Mesendoderm (in vitro differentiated cells): ENCODE measurements around the gene C2orf68.
"Not testable (repeated sequence)": the region's sequence is repeated elsewhere in the genome, so short reads cannot be mapped to it uniquely, and the experiment has no call there.

ENCODE experiments used
- DNase-seq: peaks from one replicate; pipeline ENCODE4 v3.0.0; 2013
- H2AK5ac ChIP-seq: 2 replicates; pipeline ENCODE4 v1.6.1; 2013; ENCODE audit warnings: low read length, inconsistent platforms
- H2BK120ac ChIP-seq: 2 replicates; pipeline ENCODE4 v1.6.1; 2013; ENCODE audit warnings: low read depth, mild to moderate bottlenecking, low read length, moderate library complexity, mixed read lengths
- H2BK15ac ChIP-seq: replicated peaks from 2 replicates; pipeline ENCODE4 v1.6.1; 2013; ENCODE audit warnings: low read depth, mild to moderate bottlenecking, moderate library complexity
- H2BK5ac ChIP-seq: 2 replicates; pipeline ENCODE4 v1.6.1; 2013; ENCODE audit warnings: low read length, inconsistent platforms
- H3K18ac ChIP-seq: 2 replicates; pipeline ENCODE4 v1.6.1; 2013; ENCODE audit warnings: mild to moderate bottlenecking, low read length, mixed read lengths
- H3K23ac ChIP-seq: one replicate; pipeline ENCODE4 v1.6.1; 2013; ENCODE audit warnings: low read length
- H3K27ac ChIP-seq: 2 replicates; pipeline ENCODE4 v1.5.1; 2013; ENCODE audit warnings: low read depth, mild to moderate bottlenecking, inconsistent platforms, low read length, moderate library complexity
- H3K27me3 ChIP-seq: 2 replicates; pipeline ENCODE4 v1.6.1; 2013; ENCODE audit warnings: low read length, control low read depth, mild to moderate bottlenecking, inconsistent platforms; ENCODE audit not compliant: insufficient read depth, poor library complexity
- H3K36me3 ChIP-seq: 2 replicates; pipeline ENCODE4 v1.6.1; 2013; ENCODE audit warnings: low read length, inconsistent platforms; ENCODE audit not compliant: control insufficient read depth, insufficient read depth
- H3K4ac ChIP-seq: one replicate; pipeline ENCODE4 v1.6.1; 2013; ENCODE audit warnings: low read depth, mild to moderate bottlenecking, low read length, moderate library complexity
- H3K4me1 ChIP-seq: 2 replicates; pipeline ENCODE4 v1.6.1; 2013; ENCODE audit warnings: low read depth, low read length, inconsistent platforms; ENCODE audit not compliant: control insufficient read depth
- H3K4me2 ChIP-seq: 2 replicates; pipeline ENCODE4 v1.6.1; 2013; ENCODE audit warnings: low read length
- H3K4me3 ChIP-seq: 2 replicates; pipeline ENCODE4 v1.5.1; 2013; ENCODE audit warnings: mild to moderate bottlenecking, low read length
- H3K56ac ChIP-seq: one replicate; pipeline ENCODE4 v1.6.1; 2013; ENCODE audit warnings: low read length
- H3K79me1 ChIP-seq: 2 replicates; pipeline ENCODE4 v1.6.1; 2013; ENCODE audit warnings: low read length, inconsistent platforms
- H3K79me2 ChIP-seq: 2 replicates; pipeline ENCODE4 v1.6.1; 2013; ENCODE audit warnings: mild to moderate bottlenecking, low read length; ENCODE audit not compliant: control insufficient read depth, insufficient read depth
- H3K9ac ChIP-seq: 2 replicates; pipeline ENCODE4 v1.6.1; 2013; ENCODE audit warnings: low read length, inconsistent platforms
- H4K5ac ChIP-seq: one replicate; pipeline ENCODE4 v1.6.1; 2013; ENCODE audit warnings: low read length
- H4K8ac ChIP-seq: one replicate; pipeline ENCODE4 v1.6.1; 2013; ENCODE audit warnings: low read depth, mild to moderate bottlenecking, control low read depth, low read length, moderate library complexity
- WGBS: extraction: QIAGEN DNeasy Blood & Tissue Kit; methylation state at CpG from one replicate; pipeline ENCODE4 v1.1.7; 2013; ENCODE audit warnings: low lambda C conversion rate, missing lambda C conversion rate; ENCODE audit not compliant: insufficient coverage; ENCODE audit errors: extremely low coverage; 5-methylcytosine and 5-hydroxymethylcytosine counted together

The C2orf68 gene

DNA sequence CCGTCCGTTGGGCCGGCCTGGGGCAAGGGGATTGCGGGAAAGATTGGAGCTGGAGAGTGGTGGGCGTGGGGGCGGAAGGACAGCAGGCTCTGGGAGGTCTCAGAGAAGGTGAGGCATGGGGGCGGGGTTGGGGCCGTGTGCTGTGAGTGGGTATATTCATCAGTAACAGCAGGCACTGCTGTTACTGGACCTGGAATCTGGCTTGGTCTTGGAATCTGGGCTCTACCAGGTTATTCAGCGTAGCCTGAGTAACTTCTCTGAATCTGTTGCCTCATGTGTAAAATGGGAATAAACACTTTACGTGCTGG, 15.9 kb downstream of the C2orf68 start:
- Histone ChIP-seq H3K4me2 (peak overlapping the region; percentile 92), H3K36me3 (peaks cover 8% of the 10 kb centered on the region), H2BK5ac (peak overlapping the region; percentile 27), H3K27ac (no peak overlapping the region), H3K9ac (peak overlapping the region; percentile 85), H3K79me1 (peaks cover 18% of the 10 kb centered on the region), H3K4me3 (peak overlapping the region; percentile 77), H3K27me3 (no peaks in the 10 kb centered on the region), H3K4ac (peak overlapping the region; percentile 58), H3K4me1 (peaks cover 2% of the 10 kb centered on the region), H4K5ac (no peak overlapping the region), H3K56ac (peak overlapping the region; percentile 92), H2BK120ac (no peak overlapping the region), H3K23ac (no peak overlapping the region), H2AK5ac (no peak overlapping the region), H4K8ac (no peak overlapping the region), H2BK15ac (no peak overlapping the region), H3K79me2 (peaks cover 15% of the 10 kb centered on the region), H3K18ac (peak overlapping the region; percentile 51)
- WGBS: no CpG with 5 or more reads among the region's 10 CpGs
- DNase-seq: no peak

- Histone ChIP-seq H3K18ac (peak within 1 kb of the TSS; percentile 76), H3K36me3 (peaks cover 8% of the 10 kb centered on the region), H3K79me2 (peaks cover 15% of the 10 kb centered on the region), H4K8ac (no peak within 1 kb of the TSS), H3K27me3 (no peaks in the 10 kb centered on the region), H3K23ac (no peak within 1 kb of the TSS), H2BK120ac (no peak within 1 kb of the TSS), H4K5ac (no peak within 1 kb of the TSS), H3K4ac (peak within 1 kb of the TSS; percentile 58), H3K4me1 (peaks cover 2% of the 10 kb centered on the region), H3K4me3 (peak within 1 kb of the TSS; percentile 85), H2BK15ac (no peak within 1 kb of the TSS), H3K9ac (peak within 1 kb of the TSS; percentile 90), H3K56ac (peak within 1 kb of the TSS; percentile 94), H3K79me1 (peaks cover 18% of the 10 kb centered on the region), H2AK5ac (no peak within 1 kb of the TSS), H3K27ac (peak within 1 kb of the TSS; percentile 51), H3K4me2 (peak within 1 kb of the TSS; percentile 92), H2BK5ac (peak within 1 kb of the TSS; percentile 57)
- DNase-seq: peak; percentile 99
- WGBS: no CpG with 5 or more reads among the region's 47 CpGs
Measured at GRCh38 chr2:85595301-85596025, 16.4 kb downstream of the C2orf68 start, which contains the start of gene RNF181. Gene RNF181, plus strand, starts transcription at chr2:85595745. Its CDS starts 19 bp downstream, at chr2:85595764.

DNA sequence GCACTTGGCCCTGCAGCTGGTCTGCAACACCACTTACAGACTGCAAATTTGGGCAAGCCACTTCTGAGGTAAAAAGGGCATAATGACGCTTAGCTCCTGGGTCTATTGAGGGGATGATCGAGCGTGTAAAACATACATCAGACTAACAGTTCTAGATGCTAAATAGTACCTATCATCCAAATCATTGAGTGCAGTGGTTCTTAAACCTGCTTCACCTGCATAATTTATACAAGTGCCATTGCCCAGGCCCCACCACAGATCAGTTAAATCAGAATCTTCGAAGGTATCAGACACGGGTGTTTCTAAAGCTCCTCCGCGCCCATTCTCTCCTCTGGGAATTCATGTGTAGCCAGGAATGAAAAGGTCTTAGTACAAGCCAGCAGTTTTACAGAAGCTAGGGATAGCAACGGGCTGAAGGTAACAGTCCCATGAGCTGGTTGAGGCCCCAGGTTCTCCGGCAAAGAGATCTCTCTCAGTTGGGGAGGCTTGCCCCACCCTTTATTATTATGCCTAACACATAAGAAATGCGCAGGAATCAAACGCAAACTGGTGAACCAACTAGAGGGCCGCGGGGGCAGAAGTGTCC, 17.1 kb downstream of the C2orf68 start:
- Histone ChIP-seq H2BK5ac (no peak overlapping the region), H3K36me3 (peaks cover 8% of the 10 kb centered on the region), H3K27ac (peak overlapping the region; percentile 51), H4K8ac (no peak overlapping the region), H3K79me2 (peaks cover 15% of the 10 kb centered on the region), H3K79me1 (peaks cover 18% of the 10 kb centered on the region), H3K56ac (peak overlapping the region; percentile 94), H3K4me3 (peak overlapping the region; percentile 85), H3K4me1 (peaks cover 2% of the 10 kb centered on the region), H2AK5ac (no peak overlapping the region), H3K27me3 (no peaks in the 10 kb centered on the region), H3K18ac (peak overlapping the region; percentile 76), H3K23ac (no peak overlapping the region), H3K9ac (peak overlapping the region; percentile 90), H2BK15ac (no peak overlapping the region), H4K5ac (no peak overlapping the region), H2BK120ac (no peak overlapping the region), H3K4me2 (peak overlapping the region; percentile 88), H3K4ac (peak overlapping the region; percentile 25)
- WGBS: no CpG with 5 or more reads among the region's 13 CpGs
- no peak for DNase-seq

DNA sequence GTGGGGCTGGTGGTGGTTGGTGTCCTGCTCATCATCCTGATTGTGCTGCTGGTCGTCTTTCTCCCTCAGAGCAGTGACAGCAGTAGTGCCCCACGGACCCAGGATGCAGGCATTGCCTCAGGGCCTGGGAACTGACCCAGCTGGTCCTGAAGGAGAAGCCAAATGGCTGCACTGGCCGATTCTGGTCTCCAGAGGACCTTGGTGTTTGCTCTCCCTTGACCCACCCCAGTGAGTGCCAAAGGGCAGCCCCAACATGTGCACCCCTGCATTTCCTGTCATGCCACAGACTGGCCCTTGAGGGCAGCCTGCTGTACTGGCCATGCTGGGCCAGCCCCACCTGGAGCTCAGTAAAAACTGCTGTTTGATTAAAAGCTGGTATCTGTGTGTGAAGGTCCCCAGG, 18.8 kb downstream of the C2orf68 start:
- Histone ChIP-seq H3K4ac (no peak overlapping the region), H3K27ac (no peak overlapping the region), H3K4me1 (peaks cover 2% of the 10 kb centered on the region), H3K18ac (no peak overlapping the region), H3K79me2 (peaks cover 15% of the 10 kb centered on the region), H4K8ac (no peak overlapping the region), H3K4me2 (no peak overlapping the region), H3K23ac (no peak overlapping the region), H3K56ac (no peak overlapping the region), H4K5ac (no peak overlapping the region), H3K36me3 (peaks cover 8% of the 10 kb centered on the region), H3K9ac (no peak overlapping the region), H3K4me3 (no peak overlapping the region), H2BK15ac (no peak overlapping the region), H2BK5ac (no peak overlapping the region), H2AK5ac (no peak overlapping the region), H2BK120ac (no peak overlapping the region), H3K79me1 (peaks cover 18% of the 10 kb centered on the region), H3K27me3 (no peaks in the 10 kb centered on the region)
- no peak for DNase-seq
- no CpG with 5 or more reads among the region's 3 CpGs for WGBS

DNA sequence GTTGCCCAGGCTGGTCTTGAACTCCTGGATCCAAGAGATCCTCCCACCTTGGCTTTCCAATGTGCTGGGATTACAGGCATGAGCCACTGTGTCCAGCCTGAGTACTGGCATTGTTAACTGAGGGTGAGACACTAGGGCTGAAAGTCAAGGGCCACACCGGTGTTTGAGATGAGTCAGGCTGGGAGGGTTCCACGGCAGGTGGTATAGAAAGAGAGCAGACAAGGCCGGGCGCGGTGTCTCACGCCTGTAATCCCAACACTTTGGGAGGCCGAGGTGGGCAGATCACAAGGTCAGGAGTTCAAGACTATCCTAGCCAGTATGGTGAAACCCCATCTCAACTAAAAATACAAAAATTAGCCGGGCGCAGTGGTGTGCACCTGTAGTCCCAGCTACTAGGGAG, 19.6 kb downstream of the C2orf68 start:
- H2BK15ac ChIP-seq, H3K4me1 ChIP-seq, H3K27ac ChIP-seq, H2BK5ac ChIP-seq, H4K5ac ChIP-seq, H3K23ac ChIP-seq, H2AK5ac ChIP-seq, H3K56ac ChIP-seq, H3K18ac ChIP-seq, H3K4me2 ChIP-seq, H3K36me3 ChIP-seq, H2BK120ac ChIP-seq, H3K4ac ChIP-seq, H3K27me3 ChIP-seq, H3K4me3 ChIP-seq, H4K8ac ChIP-seq, DNase-seq, H3K9ac ChIP-seq: not testable (repeated sequence)
- WGBS: no CpG with 5 or more reads among the region's 9 CpGs
- peaks cover 15% of the 10 kb centered on the region for H3K79me1 ChIP-seq
- H3K79me2 ChIP-seq: peaks cover 15% of the 10 kb centered on the region
